ENCODE data around the gene SLC15A4. TPM values are rescaled to one million over a fixed set of nuclear protein-coding genes. Genes with fewer than 3 reads are reported as not detected.
A peak's percentile ranks its signal among the peaks of the same experiment; 100 is the strongest.

The SLC15A4 gene
- total and polyA plus RNA-seq, 2 donors (not counting 3 experiments of a cell fraction or from before 2014, with no cell fraction given): 19.6 to 24.5 TPM

DNA sequence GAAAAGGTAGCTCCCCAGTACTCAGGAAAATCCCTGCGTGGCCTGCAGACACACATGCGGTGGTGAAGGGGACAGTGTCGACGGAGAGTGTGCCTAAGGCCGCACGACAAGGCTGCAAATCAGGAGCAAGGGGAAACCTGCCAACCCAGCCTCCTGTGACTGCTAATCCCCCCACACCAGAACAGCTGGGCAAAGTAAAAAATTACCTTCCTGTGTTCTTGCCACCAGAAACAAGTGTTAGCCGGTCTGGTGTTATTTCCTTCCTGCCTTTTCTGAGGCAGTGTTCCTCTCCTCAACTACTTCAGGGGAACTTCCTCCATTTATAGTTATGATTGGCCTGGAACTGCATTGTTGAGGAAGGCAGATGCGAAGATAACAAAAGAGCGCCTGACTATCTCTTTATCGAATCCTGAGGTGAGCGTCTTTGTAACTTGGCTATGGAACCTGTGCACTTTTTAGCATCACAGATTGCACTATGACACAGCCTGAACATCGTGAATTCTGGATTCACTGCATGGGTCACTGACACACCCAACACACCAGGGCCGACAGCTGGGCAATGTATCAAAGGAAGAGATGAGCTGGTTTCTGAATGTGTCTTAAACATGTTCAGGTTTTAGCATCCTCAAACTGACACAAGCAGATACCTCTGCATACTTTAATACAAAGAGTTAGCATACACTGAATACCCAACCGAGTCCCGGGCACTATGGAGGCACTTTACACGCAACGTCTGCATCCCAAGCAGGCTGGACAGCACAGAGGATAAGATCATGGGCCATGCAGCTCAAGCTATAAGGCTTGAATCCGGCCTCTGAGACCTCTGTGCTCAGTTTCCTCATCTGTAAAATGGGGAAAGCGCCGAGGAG lies 28.9 kb downstream of the SLC15A4 start:
- peak; percentile 87 for FAIRE-seq
- no peaks in the 10 kb centered on the region for H3K79me2 ChIP-seq (ENCODE audit: control insufficient read depth, insufficient read depth, low read length)
- H3K4me3 ChIP-seq (replicated peaks in 1 of 3; ENCODE audit: insufficient read depth in 1 of 3, low read depth in 1 of 3, low read length in 3 of 3): no peak overlapping the region
- ChIA-PET POLR2A (no interaction called here), CTCF (interaction anchor here (0.7 kb wide), 2 partner anchors 12 to 29 kb away, joined by 3 to 4 read pairs; partner anchors contain the start of gene SLC15A4)
- no peaks in the 10 kb centered on the region for H3K9me3 ChIP-seq (replicated peaks; ENCODE audit: control insufficient read depth, insufficient read depth, low read length)
- no peaks in the 10 kb centered on the region for H3K9me1 ChIP-seq (replicated peaks; ENCODE audit: control insufficient read depth, extremely low read depth, insufficient read depth, low read length)
- no peak overlapping the region for H2AFZ ChIP-seq (ENCODE audit: low read depth, low read length)
- TF ChIP-seq POLR2AphosphoS5 (IDR thresholded peaks at IDR 0.05; ENCODE audit: insufficient read depth, low read depth, low read length) (no peak), MYC (IDR thresholded peaks at IDR 0.05; ENCODE audit: low read depth, low read length) (no peak), GATA2 (IDR thresholded peaks at IDR 0.05; ENCODE audit: insufficient read depth, insufficient read length, low read depth, low read length) (peak; percentile 75), EZH2 (IDR thresholded peaks at IDR 0.05; ENCODE audit: borderline replicate concordance, low read depth, low read length, severe bottlenecking) (no peak), POLR2A (IDR thresholded peaks at IDR 0.05; ENCODE audit: low read depth, low read length) (no peak)
- no peaks in the 10 kb centered on the region for H4K20me1 ChIP-seq (replicated peaks; ENCODE audit: control insufficient read depth, extremely low read depth, insufficient read depth, low read length)
- intact Hi-C loops (cut with micrococcal nuclease): loop anchor here (2.0 kb wide), 1 partner anchor 28 kb away; the partner anchor contains the start of gene SLC15A4
- peaks cover 7 to 16% of the 10 kb centered on the region in 2 experiments for H3K36me3 ChIP-seq (ENCODE audit: control insufficient read depth in 2 of 2, extremely low read depth in 1 of 2, insufficient read depth in 2 of 2, low read length in 2 of 2)
- dilution Hi-C loops (cut with MboI; ENCODE audit: extremely low pct_ligation_motif_present, low sequenced_read_pairs): no loop called here
- peak overlapping the region; percentile 34 for H3K4me2 ChIP-seq (ENCODE audit: insufficient read depth, low read length)
- no peak overlapping the region for H3K9ac ChIP-seq (replicated peaks; ENCODE audit: extremely low read depth, insufficient read depth, low read length)
- no peaks in the 10 kb centered on the region for H3K27me3 ChIP-seq (ENCODE audit: control insufficient read depth in 2 of 2, insufficient read depth in 2 of 2, low read length in 2 of 2)
- peaks cover 47% of the 10 kb centered on the region for H3K4me1 ChIP-seq (ENCODE audit: control insufficient read depth, extremely low read depth, insufficient read depth, low read length)
- BruUV-seq (replicated peaks): no TSS peak
- peak; percentile 53 for DNase-seq (ENCODE audit: low read depth, low spot score)
- peak overlapping the region; percentile 13 for H3K27ac ChIP-seq (ENCODE audit: insufficient read depth, low read depth, low read length)

DNA sequence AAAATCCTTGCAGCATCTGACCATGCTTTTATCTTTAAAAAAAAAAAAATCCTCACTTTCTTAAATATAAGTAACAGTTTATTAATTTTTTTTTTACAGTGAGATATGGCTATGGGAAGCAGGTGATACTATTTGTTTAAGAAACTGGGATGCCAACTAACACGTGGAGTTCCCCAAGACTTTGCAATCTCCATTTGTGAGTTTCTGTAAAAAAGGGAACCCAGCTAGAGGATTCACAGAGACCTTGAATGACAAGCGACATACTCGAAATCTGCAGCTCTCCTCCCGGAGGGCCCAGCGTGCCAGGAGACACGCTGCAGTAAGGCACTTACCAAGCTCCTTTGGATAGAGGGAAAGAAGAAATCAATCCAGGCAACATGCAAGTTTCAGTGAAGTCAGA lies 30.1 kb downstream of the SLC15A4 start:
- intact Hi-C loops (cut with micrococcal nuclease) (loop anchor here (2.0 kb wide), 1 partner anchor 29 kb away; the partner anchor contains the start of gene SLC15A4), dilution Hi-C loops (cut with MboI; ENCODE audit: extremely low pct_ligation_motif_present, low sequenced_read_pairs) (no loop called here)
- peaks cover 47% of the 10 kb centered on the region for H3K4me1 ChIP-seq (ENCODE audit: control insufficient read depth, extremely low read depth, insufficient read depth, low read length)
- H3K4me2 ChIP-seq (ENCODE audit: insufficient read depth, low read length): no peak overlapping the region
- H3K9me3 ChIP-seq (replicated peaks; ENCODE audit: control insufficient read depth, insufficient read depth, low read length): no peaks in the 10 kb centered on the region
- POLR2A ChIA-PET: no interaction called here
- H3K36me3 ChIP-seq (ENCODE audit: control insufficient read depth in 2 of 2, extremely low read depth in 1 of 2, insufficient read depth in 2 of 2, low read length in 2 of 2): peaks cover 2 to 12% of the 10 kb centered on the region in 2 experiments
- H3K9me1 ChIP-seq (replicated peaks; ENCODE audit: control insufficient read depth, extremely low read depth, insufficient read depth, low read length): no peaks in the 10 kb centered on the region
- DNase-seq (ENCODE audit: low read depth, low spot score) (no peak), FAIRE-seq (no peak)
- no peak overlapping the region for H3K27ac ChIP-seq (ENCODE audit: insufficient read depth, low read depth, low read length)
- BruUV-seq (replicated peaks): no TSS peak
- H3K9ac ChIP-seq (replicated peaks; ENCODE audit: extremely low read depth, insufficient read depth, low read length): no peak overlapping the region
- no peaks in the 10 kb centered on the region for H3K27me3 ChIP-seq (ENCODE audit: control insufficient read depth in 2 of 2, insufficient read depth in 2 of 2, low read length in 2 of 2)
- CTCF ChIA-PET: interaction anchor here (1.1 kb wide), 1 partner anchor 8 kb away, joined by 3 read pairs; no protein-coding TSS in a partner anchor
- TF ChIP-seq MYC (IDR thresholded peaks at IDR 0.05; ENCODE audit: low read depth, low read length) (no peak), POLR2A (IDR thresholded peaks at IDR 0.05; ENCODE audit: low read depth, low read length) (no peak), GATA2 (IDR thresholded peaks at IDR 0.05; ENCODE audit: insufficient read depth, insufficient read length, low read depth, low read length) (no peak), EZH2 (IDR thresholded peaks at IDR 0.05; ENCODE audit: borderline replicate concordance, low read depth, low read length, severe bottlenecking) (no peak), JUN (IDR thresholded peaks at IDR 0.05; ENCODE audit: borderline replicate concordance, insufficient read depth, insufficient read length, low read depth) (no peak), FOS (IDR thresholded peaks at IDR 0.05; ENCODE audit: borderline replicate concordance, insufficient read depth, low read length) (no peak), POLR2AphosphoS5 (IDR thresholded peaks at IDR 0.05; ENCODE audit: insufficient read depth, low read depth, low read length) (no peak)
- TF ChIP-seq, protein P1, sequence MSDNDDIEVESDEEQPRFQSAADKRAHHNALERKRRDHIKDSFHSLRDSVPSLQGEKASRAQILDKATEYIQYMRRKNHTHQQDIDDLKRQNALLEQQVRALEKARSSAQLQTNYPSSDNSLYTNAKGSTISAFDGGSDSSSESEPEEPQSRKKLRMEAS (IDR thresholded peaks at IDR 0.05; ENCODE audit: insufficient read depth, insufficient read length): no peak
- TF ChIP-seq, protein P2, sequence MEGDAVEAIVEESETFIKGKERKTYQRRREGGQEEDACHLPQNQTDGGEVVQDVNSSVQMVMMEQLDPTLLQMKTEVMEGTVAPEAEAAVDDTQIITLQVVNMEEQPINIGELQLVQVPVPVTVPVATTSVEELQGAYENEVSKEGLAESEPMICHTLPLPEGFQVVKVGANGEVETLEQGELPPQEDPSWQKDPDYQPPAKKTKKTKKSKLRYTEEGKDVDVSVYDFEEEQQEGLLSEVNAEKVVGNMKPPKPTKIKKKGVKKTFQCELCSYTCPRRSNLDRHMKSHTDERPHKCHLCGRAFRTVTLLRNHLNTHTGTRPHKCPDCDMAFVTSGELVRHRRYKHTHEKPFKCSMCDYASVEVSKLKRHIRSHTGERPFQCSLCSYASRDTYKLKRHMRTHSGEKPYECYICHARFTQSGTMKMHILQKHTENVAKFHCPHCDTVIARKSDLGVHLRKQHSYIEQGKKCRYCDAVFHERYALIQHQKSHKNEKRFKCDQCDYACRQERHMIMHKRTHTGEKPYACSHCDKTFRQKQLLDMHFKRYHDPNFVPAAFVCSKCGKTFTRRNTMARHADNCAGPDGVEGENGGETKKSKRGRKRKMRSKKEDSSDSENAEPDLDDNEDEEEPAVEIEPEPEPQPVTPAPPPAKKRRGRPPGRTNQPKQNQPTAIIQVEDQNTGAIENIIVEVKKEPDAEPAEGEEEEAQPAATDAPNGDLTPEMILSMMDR (IDR thresholded peaks at IDR 0.05; ENCODE audit: extremely low read depth in 1 of 2, insufficient read depth in 1 of 2, low read depth in 1 of 2, low read length in 2 of 2): no peak
- no peak overlapping the region for H3K4me3 ChIP-seq (replicated peaks in 1 of 3; ENCODE audit: insufficient read depth in 1 of 3, low read depth in 1 of 3, low read length in 3 of 3)
- H3K79me2 ChIP-seq (ENCODE audit: control insufficient read depth, insufficient read depth, low read length): no peaks in the 10 kb centered on the region
- no peaks in the 10 kb centered on the region for H4K20me1 ChIP-seq (replicated peaks; ENCODE audit: control insufficient read depth, extremely low read depth, insufficient read depth, low read length)
- no peak overlapping the region for H2AFZ ChIP-seq (ENCODE audit: low read depth, low read length)

Measured in endothelial cell of umbilical vein (primary cell).